Ishikawa (cell line): Measurements from ENCODE around the gene HPSE.

Source experiments
- CEBPB ChIP-seq: IDR thresholded peaks from 2 replicates; pipeline ENCODE4 v1.6.1; 2012
- CREB1 ChIP-seq: IDR thresholded peaks from 2 replicates; pipeline ENCODE4 v1.6.1; 2012; ENCODE audit warnings: low read depth
- EGR1 ChIP-seq: IDR thresholded peaks from 2 replicates; pipeline ENCODE4 v1.6.1; 2012
- EP300 ChIP-seq: IDR thresholded peaks from 2 replicates; pipeline ENCODE4 v1.6.1; 2012; ENCODE audit warnings: borderline replicate concordance
- FOXM1 ChIP-seq: IDR thresholded peaks from 2 replicates; pipeline ENCODE4 v1.6.1; 2012; ENCODE audit warnings: low read depth, borderline replicate concordance
- NFIC ChIP-seq: IDR thresholded peaks from 2 replicates; pipeline ENCODE4 v1.6.1; 2012
- RAD21 ChIP-seq: IDR thresholded peaks from 2 replicates; pipeline ENCODE4 v1.6.1; 2012; ENCODE audit warnings: low read depth
- TAF1 ChIP-seq: IDR thresholded peaks from 2 replicates; pipeline ENCODE4 v1.6.1; 2012; ENCODE audit warnings: low read depth, mild to moderate bottlenecking
- TCF12 ChIP-seq: IDR thresholded peaks from 2 replicates; pipeline ENCODE4 v1.6.1; 2012; ENCODE audit warnings: low read depth
- TEAD4 ChIP-seq: IDR thresholded peaks from 2 replicates; pipeline ENCODE4 v1.6.1; 2012
- YY1 ChIP-seq: IDR thresholded peaks from 2 replicates; pipeline ENCODE4 v1.6.1; 2012; ENCODE audit warnings: low read depth
- ZBTB7A ChIP-seq: IDR thresholded peaks from 2 replicates; pipeline ENCODE4 v1.6.1; 2012; ENCODE audit warnings: low read depth
- TF ChIP-seq, protein P1 (sequence below): IDR thresholded peaks from 2 replicates; pipeline ENCODE4 v1.6.1; 2012; ENCODE audit warnings: low read depth, mild to moderate bottlenecking
- TF ChIP-seq, protein P2 (sequence below): IDR thresholded peaks from 2 replicates; pipeline ENCODE4 v1.6.1; 2012
- TF ChIP-seq, protein P3 (sequence below): IDR thresholded peaks from 2 replicates; pipeline ENCODE4 v1.6.1; 2012

Gene HPSE

DNA sequence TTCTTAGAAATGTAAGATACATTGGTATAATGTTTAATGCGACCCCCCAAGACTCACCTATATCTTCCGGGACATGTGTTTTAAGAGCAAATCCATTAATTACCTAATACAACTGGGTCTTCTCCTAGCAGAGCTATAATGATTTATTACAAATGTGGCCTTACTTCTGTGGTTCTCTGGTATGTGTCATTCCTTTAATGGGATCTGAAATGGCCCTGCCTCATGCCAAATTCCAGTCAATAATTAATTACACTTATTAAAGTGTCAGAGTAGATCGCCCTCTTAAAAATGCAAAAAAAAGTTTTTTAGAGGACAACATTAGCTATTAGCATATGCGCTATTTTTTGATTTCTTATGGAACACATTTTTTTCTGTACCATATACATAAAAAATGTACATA lies 17.0 kb downstream of the HPSE start:
- no peak for TF ChIP-seq EP300
- no peak for TF ChIP-seq NFIC
- TF ChIP-seq RAD21 = no peak
- TF ChIP-seq, protein P1, sequence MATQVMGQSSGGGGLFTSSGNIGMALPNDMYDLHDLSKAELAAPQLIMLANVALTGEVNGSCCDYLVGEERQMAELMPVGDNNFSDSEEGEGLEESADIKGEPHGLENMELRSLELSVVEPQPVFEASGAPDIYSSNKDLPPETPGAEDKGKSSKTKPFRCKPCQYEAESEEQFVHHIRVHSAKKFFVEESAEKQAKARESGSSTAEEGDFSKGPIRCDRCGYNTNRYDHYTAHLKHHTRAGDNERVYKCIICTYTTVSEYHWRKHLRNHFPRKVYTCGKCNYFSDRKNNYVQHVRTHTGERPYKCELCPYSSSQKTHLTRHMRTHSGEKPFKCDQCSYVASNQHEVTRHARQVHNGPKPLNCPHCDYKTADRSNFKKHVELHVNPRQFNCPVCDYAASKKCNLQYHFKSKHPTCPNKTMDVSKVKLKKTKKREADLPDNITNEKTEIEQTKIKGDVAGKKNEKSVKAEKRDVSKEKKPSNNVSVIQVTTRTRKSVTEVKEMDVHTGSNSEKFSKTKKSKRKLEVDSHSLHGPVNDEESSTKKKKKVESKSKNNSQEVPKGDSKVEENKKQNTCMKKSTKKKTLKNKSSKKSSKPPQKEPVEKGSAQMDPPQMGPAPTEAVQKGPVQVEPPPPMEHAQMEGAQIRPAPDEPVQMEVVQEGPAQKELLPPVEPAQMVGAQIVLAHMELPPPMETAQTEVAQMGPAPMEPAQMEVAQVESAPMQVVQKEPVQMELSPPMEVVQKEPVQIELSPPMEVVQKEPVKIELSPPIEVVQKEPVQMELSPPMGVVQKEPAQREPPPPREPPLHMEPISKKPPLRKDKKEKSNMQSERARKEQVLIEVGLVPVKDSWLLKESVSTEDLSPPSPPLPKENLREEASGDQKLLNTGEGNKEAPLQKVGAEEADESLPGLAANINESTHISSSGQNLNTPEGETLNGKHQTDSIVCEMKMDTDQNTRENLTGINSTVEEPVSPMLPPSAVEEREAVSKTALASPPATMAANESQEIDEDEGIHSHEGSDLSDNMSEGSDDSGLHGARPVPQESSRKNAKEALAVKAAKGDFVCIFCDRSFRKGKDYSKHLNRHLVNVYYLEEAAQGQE = no peak
- no peak for TF ChIP-seq TCF12
- TF ChIP-seq, protein P2, sequence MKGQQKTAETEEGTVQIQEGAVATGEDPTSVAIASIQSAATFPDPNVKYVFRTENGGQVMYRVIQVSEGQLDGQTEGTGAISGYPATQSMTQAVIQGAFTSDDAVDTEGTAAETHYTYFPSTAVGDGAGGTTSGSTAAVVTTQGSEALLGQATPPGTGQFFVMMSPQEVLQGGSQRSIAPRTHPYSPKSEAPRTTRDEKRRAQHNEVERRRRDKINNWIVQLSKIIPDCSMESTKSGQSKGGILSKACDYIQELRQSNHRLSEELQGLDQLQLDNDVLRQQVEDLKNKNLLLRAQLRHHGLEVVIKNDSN = no peak
- no peak for TF ChIP-seq YY1
- no peak for TF ChIP-seq CEBPB
- TF ChIP-seq TEAD4 = no peak
- TF ChIP-seq ZBTB7A = no peak
- no peak for TF ChIP-seq CREB1
- TF ChIP-seq TAF1 = no peak
- TF ChIP-seq FOXM1 = no peak

DNA sequence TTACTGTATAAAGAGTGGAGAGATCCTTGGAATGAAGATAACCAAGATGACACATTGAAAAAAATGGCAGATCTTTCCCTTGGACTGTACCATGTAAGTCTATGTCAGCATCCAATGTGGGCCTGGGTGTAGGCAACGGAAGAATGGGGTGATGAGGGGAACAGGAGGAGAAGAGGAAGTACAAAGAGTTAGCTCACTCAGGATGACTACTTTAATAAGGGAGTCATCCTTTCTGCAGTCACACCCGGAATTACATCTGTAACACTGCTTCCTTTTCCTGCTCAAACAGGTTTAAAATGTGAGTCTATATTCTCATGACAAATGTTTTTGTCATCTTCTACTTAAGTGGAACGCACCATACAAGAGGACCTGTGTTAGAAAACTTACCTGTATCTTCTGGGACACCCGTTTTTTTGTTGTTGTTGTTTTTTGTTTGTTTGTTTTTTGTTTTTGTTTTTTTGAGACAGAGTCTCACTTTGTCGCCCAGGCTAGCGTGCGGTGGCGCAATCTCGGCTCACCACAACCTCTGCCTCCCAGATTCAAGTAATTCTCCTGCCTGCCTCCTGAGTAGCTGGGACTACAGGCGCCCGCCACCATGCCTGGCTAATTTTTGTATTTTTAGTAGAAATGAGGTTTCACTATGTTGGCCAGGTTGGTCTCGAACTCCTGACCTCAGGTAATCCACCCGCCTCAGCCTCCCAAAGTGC lies 18.0 kb downstream of the HPSE start:
- TF ChIP-seq YY1 (no peak), EP300 (no peak), TCF12 (no peak), EGR1 (no peak), TEAD4 (no peak), CEBPB (no peak)
- TF ChIP-seq, protein P1 = no peak

DNA sequence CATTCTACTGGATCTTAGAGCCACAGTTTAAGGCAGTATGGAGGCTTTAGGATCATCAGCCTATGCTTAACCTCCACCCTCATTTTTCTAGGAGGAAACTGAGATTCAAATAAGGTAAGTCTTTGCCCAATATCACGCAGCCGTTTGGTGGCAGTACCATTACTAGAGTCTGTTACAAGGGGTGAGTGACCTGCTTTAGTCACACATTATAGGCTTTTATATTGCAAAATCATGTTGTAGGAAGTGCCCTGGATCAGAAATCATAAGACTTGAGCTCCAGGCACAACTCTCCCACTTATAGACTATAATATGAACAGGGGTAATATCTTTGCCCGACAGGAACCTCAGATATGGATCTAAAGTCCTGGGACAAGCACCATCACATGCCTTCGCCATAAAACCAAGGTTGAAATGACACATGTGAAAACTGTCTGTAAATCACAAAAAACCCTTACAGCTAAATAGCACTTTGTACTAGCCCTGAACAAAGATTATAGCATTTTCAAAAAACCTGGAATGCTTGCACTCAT lies 19.2 kb downstream of the HPSE start:
- TF ChIP-seq ZBTB7A = no peak
- TF ChIP-seq, protein P2 = no peak
- TF ChIP-seq FOXM1 = no peak
- TF ChIP-seq EP300 = no peak
- no peak for TF ChIP-seq CEBPB
- TF ChIP-seq, protein P3, sequence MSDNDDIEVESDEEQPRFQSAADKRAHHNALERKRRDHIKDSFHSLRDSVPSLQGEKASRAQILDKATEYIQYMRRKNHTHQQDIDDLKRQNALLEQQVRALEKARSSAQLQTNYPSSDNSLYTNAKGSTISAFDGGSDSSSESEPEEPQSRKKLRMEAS = no peak

DNA sequence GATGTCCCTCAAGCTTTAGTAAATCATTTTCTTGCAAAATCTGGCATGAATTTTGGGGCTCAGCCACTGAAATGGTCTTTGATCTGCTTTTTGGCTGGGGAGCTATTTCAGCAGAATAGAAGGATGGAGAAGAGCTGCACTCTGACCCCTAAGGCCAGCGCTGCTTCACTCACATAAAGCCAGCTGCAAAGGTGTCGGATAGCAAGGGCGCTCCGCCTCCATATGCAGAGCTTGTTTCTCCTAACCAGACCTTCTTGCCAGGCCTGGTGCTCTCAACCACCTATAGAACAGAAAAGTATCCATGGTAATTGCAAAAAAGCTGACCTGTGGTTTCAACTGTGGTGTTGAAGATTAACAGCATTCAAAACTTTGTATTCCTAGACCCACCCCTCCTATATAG lies 26.0 kb downstream of the HPSE start:
- TF ChIP-seq, protein P3 = no peak
- TF ChIP-seq, protein P1 = no peak
- TF ChIP-seq FOXM1 (no peak), EP300 (no peak), RAD21 (no peak), TCF12 (no peak)

DNA sequence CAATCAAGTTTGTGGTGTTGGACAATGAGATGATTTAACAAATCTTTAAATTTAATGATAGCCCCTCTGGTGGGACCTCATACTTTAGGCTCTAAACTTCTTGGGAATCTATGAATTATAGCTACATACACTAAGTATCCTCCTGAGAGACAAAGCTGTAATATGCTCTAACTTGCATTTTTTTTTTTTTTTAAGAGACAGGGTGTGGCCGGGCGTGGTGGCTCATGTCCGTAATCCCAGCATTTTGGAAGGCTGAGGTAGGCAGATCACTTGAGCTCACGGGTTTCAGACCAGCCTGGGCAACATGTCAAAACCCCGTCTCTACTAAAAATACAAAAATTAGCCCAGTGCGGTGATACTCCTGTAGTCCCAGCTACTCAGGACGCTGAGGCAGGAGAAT lies 26.7 kb downstream of the HPSE start:
- TF ChIP-seq EP300 = no peak
- TF ChIP-seq NFIC = no peak
